ENCODE data around the gene BUD13. TPM values are rescaled to one million over a fixed set of nuclear protein-coding genes. Genes with fewer than 3 reads are reported as not detected.

The BUD13 gene
- total and polyA plus RNA-seq, 2 experiments from 2014 or later, result 6.3 to 8.2 TPM

DNA sequence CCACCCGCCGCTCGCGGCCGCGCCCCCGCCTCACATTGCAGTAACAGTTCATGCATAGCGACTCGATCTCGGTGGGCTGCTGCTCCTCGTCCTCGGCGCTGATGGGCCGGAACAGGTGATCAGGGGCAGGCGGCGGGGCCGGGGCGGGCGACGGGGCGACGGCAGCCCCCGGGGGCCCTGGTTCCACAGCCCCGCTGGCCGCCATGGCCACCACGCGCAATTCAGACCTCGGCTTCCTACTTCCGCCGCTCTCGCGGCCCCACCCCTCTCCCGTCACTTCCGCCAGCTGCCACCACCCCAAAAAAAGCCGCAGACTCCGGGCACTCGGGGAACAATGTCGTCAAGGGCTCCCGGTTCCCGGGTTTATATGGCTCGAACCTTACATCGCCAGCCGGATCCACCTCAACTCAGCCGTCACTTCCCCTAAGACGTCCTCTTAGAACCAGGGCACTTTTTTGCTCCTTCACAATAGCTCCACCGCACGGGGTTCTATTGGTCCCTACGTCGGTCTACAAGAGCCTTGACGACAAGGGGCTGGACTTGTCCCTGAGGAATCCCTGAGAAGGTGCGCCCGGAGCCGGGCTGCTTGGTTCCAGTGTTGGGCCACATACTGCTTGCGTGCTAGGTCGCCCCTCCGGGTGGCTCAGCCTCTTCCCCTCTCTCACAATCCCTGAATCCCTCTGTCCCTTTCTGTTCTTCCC is 15.1 kb upstream of the BUD13 start, which contains the start of gene ZPR1:
TSS of gene ZPR1 (minus strand) at position 238 of the 701 bp plus-strand sequence. CDS start at position 205, 33 bp downstream.
- peak within 1 kb of the TSS; percentile 95 for H2AFZ ChIP-seq
- peaks cover 32% of the 10 kb centered on the region for H3K36me3 ChIP-seq (ENCODE audit: low read depth)
- DNase-seq, result peak; percentile 89
- H3K9ac ChIP-seq, result peak within 1 kb of the TSS; percentile 95
- peaks cover 24% of the 10 kb centered on the region for H3K4me1 ChIP-seq (ENCODE audit: insufficient read depth)
- H3K79me2 ChIP-seq (ENCODE audit: insufficient read depth), result peaks cover 33% of the 10 kb centered on the region
- H3K9me2 ChIP-seq (ENCODE audit: insufficient read depth), result no peaks in the 10 kb centered on the region
- H3K4me3 ChIP-seq, result peak within 1 kb of the TSS; percentile 97
- no peaks in the 10 kb centered on the region for H3K9me3 ChIP-seq (ENCODE audit: low read depth)
- peak within 1 kb of the TSS; percentile 82 for H3K27ac ChIP-seq
- in situ Hi-C loops (cut with MboI), result loop anchor here (10.0 kb wide), 1 partner anchor 317 kb away; no protein-coding TSS in a partner anchor
- H3F3A ChIP-seq (ENCODE audit: insufficient read depth), result peaks cover 11% of the 10 kb centered on the region
- WGBS, 2 experiments (ENCODE audit: low coverage in 1 of 2, low lambda C conversion rate in 2 of 2, missing lambda C conversion rate in 2 of 2), result 1 to 2% methylated on average over 44 to 56 of the region's 56 CpGs
- TF ChIP-seq EZH2 (IDR thresholded peaks at IDR 0.05; ENCODE audit: insufficient read depth, poor library complexity, severe bottlenecking), result no peak
- no peak for TF ChIP-seq EZH2phosphoT487 (IDR thresholded peaks at IDR 0.05; ENCODE audit: insufficient read depth, low read depth)
- H4K20me1 ChIP-seq (ENCODE audit: insufficient read depth), result no peaks in the 10 kb centered on the region
- H3K4me2 ChIP-seq (ENCODE audit: unreplicated experiment), result peak within 1 kb of the TSS; percentile 96
- H3K27me3 ChIP-seq (replicated peaks; ENCODE audit: insufficient read depth), result no peaks in the 10 kb centered on the region

DNA sequence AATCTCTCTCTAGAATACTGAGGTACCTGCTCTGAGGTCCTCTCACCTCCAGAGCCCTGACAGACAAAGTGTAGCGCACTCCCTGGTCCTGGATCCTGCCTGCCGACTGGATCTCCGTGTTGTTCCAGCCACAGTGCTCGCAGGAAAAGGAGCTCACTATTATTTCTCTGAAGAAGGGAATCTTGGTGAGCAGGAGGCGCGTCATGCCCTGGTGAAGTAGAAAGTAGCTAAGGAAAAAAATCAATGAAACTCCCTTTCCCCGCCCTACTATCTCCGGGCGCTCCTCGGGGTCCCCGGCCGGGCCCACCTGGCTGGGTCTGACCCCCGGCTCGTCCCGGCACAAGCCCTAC is 14.6 kb upstream of the BUD13 start:
- in situ Hi-C loops (cut with MboI), result loop anchor here (10.0 kb wide), 1 partner anchor 317 kb away; no protein-coding TSS in a partner anchor

GRCh38 chr11:116786966-116787365 is 14.2 kb upstream of the BUD13 start:
- Histone ChIP-seq H3K4me3 (peak overlapping the region; percentile 97), H3K27ac (peak overlapping the region; percentile 82; the same call in 1 of the 2 replicates), H3K36me3 (ENCODE audit: low read depth) (peaks cover 41% of the 10 kb centered on the region), H3K4me2 (ENCODE audit: unreplicated experiment) (peak overlapping the region; percentile 96), H3K9me3 (ENCODE audit: low read depth) (no peaks in the 10 kb centered on the region), H3F3A (ENCODE audit: insufficient read depth) (peaks cover 1% of the 10 kb centered on the region; the same call in 1 of the 2 replicates), H3K4me1 (ENCODE audit: insufficient read depth) (peaks cover 18% of the 10 kb centered on the region), H3K79me2 (ENCODE audit: insufficient read depth) (peaks cover 33% of the 10 kb centered on the region), H3K27me3 (replicated peaks; ENCODE audit: insufficient read depth) (no peaks in the 10 kb centered on the region), H3K9ac (peak overlapping the region; percentile 95), H4K20me1 (ENCODE audit: insufficient read depth) (no peaks in the 10 kb centered on the region), H3K9me2 (ENCODE audit: insufficient read depth) (no peaks in the 10 kb centered on the region), H2AFZ (0 out of 2 replicates have a peak overlapping the region, but pooled peaks have one; percentile 95)
- in situ Hi-C loops (cut with MboI), result loop anchor here (10.0 kb wide), 1 partner anchor 318 kb away; no protein-coding TSS in a partner anchor
- 55 to 60% methylated on average over 5 of the region's 5 CpGs for WGBS, 2 experiments (ENCODE audit: low coverage in 1 of 2, low lambda C conversion rate in 2 of 2, missing lambda C conversion rate in 2 of 2)
- no peak for TF ChIP-seq EZH2phosphoT487 (IDR thresholded peaks at IDR 0.05; ENCODE audit: insufficient read depth, low read depth)
- TF ChIP-seq EZH2 (IDR thresholded peaks at IDR 0.05; ENCODE audit: insufficient read depth, poor library complexity, severe bottlenecking), result no peak
- DNase-seq, result no peak

More for the DNA sequence above, 14.6 kb upstream of the BUD13 start:
- peaks cover 36% of the 10 kb centered on the region for H3K36me3 ChIP-seq (ENCODE audit: low read depth)
- H3K4me3 ChIP-seq, result peak overlapping the region; percentile 97
- TF ChIP-seq EZH2 (IDR thresholded peaks at IDR 0.05; ENCODE audit: insufficient read depth, poor library complexity, severe bottlenecking) (no peak), EZH2phosphoT487 (IDR thresholded peaks at IDR 0.05; ENCODE audit: insufficient read depth, low read depth) (no peak)
- peak; percentile 71 for DNase-seq
- H3K27ac ChIP-seq, result peak overlapping the region; percentile 82
- H3K79me2 ChIP-seq (ENCODE audit: insufficient read depth), result peaks cover 33% of the 10 kb centered on the region
- H3F3A ChIP-seq (ENCODE audit: insufficient read depth), result peaks cover 6% of the 10 kb centered on the region
- 1 to 3% methylated on average over 15 of the region's 15 CpGs for WGBS, 2 experiments (ENCODE audit: low coverage in 1 of 2, low lambda C conversion rate in 2 of 2, missing lambda C conversion rate in 2 of 2)
- H3K9ac ChIP-seq, result peak overlapping the region; percentile 95
- peaks cover 22% of the 10 kb centered on the region for H3K4me1 ChIP-seq (ENCODE audit: insufficient read depth)
- peak overlapping the region; percentile 95 for H2AFZ ChIP-seq
- no peaks in the 10 kb centered on the region for H3K9me3 ChIP-seq (ENCODE audit: low read depth)
- no peaks in the 10 kb centered on the region for H3K27me3 ChIP-seq (replicated peaks; ENCODE audit: insufficient read depth)
- H4K20me1 ChIP-seq (ENCODE audit: insufficient read depth), result no peaks in the 10 kb centered on the region
- H3K4me2 ChIP-seq (ENCODE audit: unreplicated experiment), result peak overlapping the region; percentile 96
- no peaks in the 10 kb centered on the region for H3K9me2 ChIP-seq (ENCODE audit: insufficient read depth)

DNA sequence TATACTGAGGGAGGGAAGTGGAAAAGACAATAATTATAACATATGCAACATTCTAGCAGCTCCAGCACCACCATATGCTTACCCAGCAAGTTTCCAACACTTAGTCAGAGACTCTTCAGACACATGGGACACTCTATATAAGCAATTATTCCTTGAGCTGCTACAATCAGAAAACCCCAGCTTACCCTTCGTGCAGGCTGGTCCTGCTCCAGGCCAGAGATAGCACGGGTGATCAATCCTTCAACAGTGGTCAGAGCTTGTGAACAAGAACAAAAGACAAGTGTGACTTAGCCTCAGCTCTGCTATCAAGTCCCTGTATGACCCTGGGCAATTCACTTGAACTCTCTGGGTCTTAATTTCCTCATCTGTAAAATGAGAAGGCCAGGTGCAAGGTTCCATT is 13.5 kb upstream of the BUD13 start:
- Histone ChIP-seq H2AFZ (no peak overlapping the region), H3K79me2 (ENCODE audit: insufficient read depth) (peaks cover 33% of the 10 kb centered on the region), H3K27ac (no peak overlapping the region), H4K20me1 (ENCODE audit: insufficient read depth) (no peaks in the 10 kb centered on the region), H3K4me3 (peak overlapping the region; percentile 97; the same call in 1 of the 2 replicates), H3K4me2 (ENCODE audit: unreplicated experiment) (peak overlapping the region; percentile 96), H3F3A (ENCODE audit: insufficient read depth) (no peaks in the 10 kb centered on the region), H3K36me3 (ENCODE audit: low read depth) (peaks cover 43% of the 10 kb centered on the region), H3K9me2 (ENCODE audit: insufficient read depth) (no peaks in the 10 kb centered on the region), H3K9me3 (ENCODE audit: low read depth) (no peaks in the 10 kb centered on the region), H3K9ac (peak overlapping the region; percentile 95; the same call in 1 of the 2 replicates), H3K4me1 (ENCODE audit: insufficient read depth) (peaks cover 17% of the 10 kb centered on the region), H3K27me3 (replicated peaks; ENCODE audit: insufficient read depth) (no peaks in the 10 kb centered on the region)
- DNase-seq, result no peak
- no peak for TF ChIP-seq EZH2 (IDR thresholded peaks at IDR 0.05; ENCODE audit: insufficient read depth, poor library complexity, severe bottlenecking)
- no peak for TF ChIP-seq EZH2phosphoT487 (IDR thresholded peaks at IDR 0.05; ENCODE audit: insufficient read depth, low read depth)
- in situ Hi-C loops (cut with MboI), result loop anchor here (10.0 kb wide), 1 partner anchor 318 kb away; no protein-coding TSS in a partner anchor
- WGBS, 2 experiments (ENCODE audit: low coverage in 1 of 2, low lambda C conversion rate in 2 of 2, missing lambda C conversion rate in 2 of 2), result 70 to 79% methylated on average over 2 of the region's 2 CpGs
